Measurements from ENCODE around the gene TMCO4. TPM values are rescaled to one million over a fixed set of nuclear protein-coding genes. Genes with fewer than 3 reads are reported as not detected.

Gene TMCO4
- total and polyA plus RNA-seq, 2 donors (not counting 1 experiment from before 2014, with no cell fraction given): 12.5 to 24.3 TPM

DNA sequence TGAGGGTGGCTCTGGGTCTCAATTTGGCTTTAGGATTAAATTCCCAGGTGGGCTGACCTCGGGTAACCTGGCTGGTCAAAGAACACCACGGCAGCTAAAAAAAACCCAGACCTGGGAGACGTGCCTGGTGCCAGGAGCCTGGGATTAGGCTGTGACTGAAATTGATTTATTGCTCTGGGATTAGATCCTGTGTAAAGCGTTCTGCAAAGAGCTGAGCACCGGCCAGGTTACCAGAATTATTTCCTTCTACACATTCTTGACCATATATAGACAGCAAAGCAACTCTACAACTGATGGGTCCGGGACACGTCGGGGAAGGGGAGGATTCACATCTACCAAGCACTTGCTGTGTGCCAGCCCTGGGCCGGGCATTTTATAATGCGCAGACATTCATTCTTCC, 45.2 kb downstream of the TMCO4 start:
- no peak for DNase-seq (ENCODE audit: low read depth in 2 of 2)
- no peaks in the 10 kb centered on the region for H4K20me1 ChIP-seq (ENCODE audit: control insufficient read depth, extremely low read depth, insufficient read depth, low read length)
- peaks cover 19% of the 10 kb centered on the region for H3K4me1 ChIP-seq (ENCODE audit: control insufficient read depth, extremely low read depth, insufficient read depth, low read length)
- TF ChIP-seq EZH2 (IDR thresholded peaks at IDR 0.05; ENCODE audit: low read length, missing control alignments): no peak
- TF ChIP-seq, protein P1, sequence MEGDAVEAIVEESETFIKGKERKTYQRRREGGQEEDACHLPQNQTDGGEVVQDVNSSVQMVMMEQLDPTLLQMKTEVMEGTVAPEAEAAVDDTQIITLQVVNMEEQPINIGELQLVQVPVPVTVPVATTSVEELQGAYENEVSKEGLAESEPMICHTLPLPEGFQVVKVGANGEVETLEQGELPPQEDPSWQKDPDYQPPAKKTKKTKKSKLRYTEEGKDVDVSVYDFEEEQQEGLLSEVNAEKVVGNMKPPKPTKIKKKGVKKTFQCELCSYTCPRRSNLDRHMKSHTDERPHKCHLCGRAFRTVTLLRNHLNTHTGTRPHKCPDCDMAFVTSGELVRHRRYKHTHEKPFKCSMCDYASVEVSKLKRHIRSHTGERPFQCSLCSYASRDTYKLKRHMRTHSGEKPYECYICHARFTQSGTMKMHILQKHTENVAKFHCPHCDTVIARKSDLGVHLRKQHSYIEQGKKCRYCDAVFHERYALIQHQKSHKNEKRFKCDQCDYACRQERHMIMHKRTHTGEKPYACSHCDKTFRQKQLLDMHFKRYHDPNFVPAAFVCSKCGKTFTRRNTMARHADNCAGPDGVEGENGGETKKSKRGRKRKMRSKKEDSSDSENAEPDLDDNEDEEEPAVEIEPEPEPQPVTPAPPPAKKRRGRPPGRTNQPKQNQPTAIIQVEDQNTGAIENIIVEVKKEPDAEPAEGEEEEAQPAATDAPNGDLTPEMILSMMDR (conservative IDR thresholded peaks at IDR 0.05 in 1 of 2, IDR thresholded peaks at IDR 0.05 in 1 of 2; ENCODE audit: low read depth in 1 of 2, low read length in 2 of 2): no peak
- H3K4me3 ChIP-seq (replicated peaks in 1 of 4; ENCODE audit: control extremely low read depth in 1 of 4, insufficient read depth in 1 of 4, low read depth in 3 of 4, low read length in 4 of 4): no peak overlapping the region
- no peaks in the 10 kb centered on the region for H3K27me3 ChIP-seq (ENCODE audit: control insufficient read depth, insufficient read depth, low read length)
- no peaks in the 10 kb centered on the region for H3K79me2 ChIP-seq (ENCODE audit: control insufficient read depth, insufficient read depth, low read length)
- H3K4me2 ChIP-seq (ENCODE audit: extremely low read depth, insufficient read depth, low read length): no peak overlapping the region
- H3K9ac ChIP-seq (ENCODE audit: insufficient read depth, low read length): no peak overlapping the region
- no peak overlapping the region for H2AFZ ChIP-seq (ENCODE audit: low read length)
- H3K27ac ChIP-seq (ENCODE audit: insufficient read depth, low read length): no peak overlapping the region
- no peaks in the 10 kb centered on the region for H3K9me3 ChIP-seq (ENCODE audit: control insufficient read depth, insufficient read depth, low read depth, low read length)
- H3K36me3 ChIP-seq (ENCODE audit: control insufficient read depth, insufficient read depth, low read length): peaks cover 3% of the 10 kb centered on the region

DNA sequence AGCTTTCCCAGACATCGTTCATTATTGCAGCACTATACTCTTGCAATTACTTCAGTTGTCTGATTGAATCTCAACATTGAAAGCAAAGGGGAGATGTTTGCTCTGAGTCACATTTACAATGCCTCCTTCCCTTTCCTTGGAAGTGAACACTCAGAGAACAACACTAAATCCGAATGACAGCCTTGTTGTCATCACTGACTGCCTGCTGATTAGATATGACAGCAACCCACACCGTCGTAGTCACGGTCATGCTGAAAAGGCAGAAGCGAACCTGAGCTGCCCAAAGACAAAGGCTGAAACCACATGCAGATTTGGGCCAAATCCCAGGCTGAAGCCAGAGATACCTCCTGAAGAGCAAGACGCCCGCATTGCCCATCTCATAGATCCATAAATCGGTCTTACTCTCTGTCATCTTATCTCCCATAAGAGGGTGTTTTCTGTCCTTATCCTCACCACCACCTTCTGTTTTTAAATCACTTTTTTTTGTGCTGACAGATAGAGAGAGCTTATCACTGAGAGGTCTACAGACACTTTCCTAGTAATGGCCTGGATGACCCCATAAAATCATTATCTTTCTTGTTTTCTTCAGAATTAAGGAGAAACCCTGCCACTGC, 47.5 kb downstream of the TMCO4 start:
- Histone ChIP-seq H2AFZ (ENCODE audit: low read length) (no peak overlapping the region), H3K9me3 (ENCODE audit: control insufficient read depth, insufficient read depth, low read depth, low read length) (no peaks in the 10 kb centered on the region), H3K4me2 (ENCODE audit: extremely low read depth, insufficient read depth, low read length) (no peak overlapping the region), H3K79me2 (ENCODE audit: control insufficient read depth, insufficient read depth, low read length) (no peaks in the 10 kb centered on the region), H3K36me3 (ENCODE audit: control insufficient read depth, insufficient read depth, low read length) (peaks cover 3% of the 10 kb centered on the region), H3K27me3 (ENCODE audit: control insufficient read depth, insufficient read depth, low read length) (no peaks in the 10 kb centered on the region), H3K4me1 (ENCODE audit: control insufficient read depth, extremely low read depth, insufficient read depth, low read length) (peaks cover 5% of the 10 kb centered on the region), H3K27ac (ENCODE audit: insufficient read depth, low read length) (no peak overlapping the region), H3K4me3 (replicated peaks in 1 of 4; ENCODE audit: control extremely low read depth in 1 of 4, insufficient read depth in 1 of 4, low read depth in 3 of 4, low read length in 4 of 4) (no peak overlapping the region), H4K20me1 (ENCODE audit: control insufficient read depth, extremely low read depth, insufficient read depth, low read length) (no peaks in the 10 kb centered on the region), H3K9ac (ENCODE audit: insufficient read depth, low read length) (no peak overlapping the region)
- TF ChIP-seq EZH2 (IDR thresholded peaks at IDR 0.05; ENCODE audit: low read length, missing control alignments): no peak
- TF ChIP-seq, protein P1 (conservative IDR thresholded peaks at IDR 0.05 in 1 of 2, IDR thresholded peaks at IDR 0.05 in 1 of 2; ENCODE audit: low read depth in 1 of 2, low read length in 2 of 2): no peak
- no peak for DNase-seq (ENCODE audit: low read depth in 2 of 2)

DNA sequence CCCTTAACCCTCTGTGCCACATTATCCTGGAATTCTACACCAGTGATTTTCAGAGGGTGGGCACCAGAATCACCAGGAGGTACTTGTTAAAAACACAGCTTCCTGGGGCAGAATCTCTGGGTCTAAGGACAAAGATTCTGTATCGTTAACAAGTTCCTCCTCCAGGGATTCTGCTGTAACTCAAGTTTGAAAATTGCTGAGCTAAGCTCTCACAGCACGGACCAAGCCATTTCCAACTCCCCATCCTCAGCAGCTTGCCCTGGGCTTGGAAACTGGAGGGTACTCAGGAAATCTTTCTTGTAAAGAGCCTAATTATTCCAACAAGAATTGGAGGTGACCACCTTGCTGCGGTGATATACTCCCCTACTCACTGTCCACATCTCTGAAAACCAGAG, 48.8 kb downstream of the TMCO4 start:
- Histone ChIP-seq H3K4me3 (replicated peaks in 1 of 4; ENCODE audit: control extremely low read depth in 1 of 4, insufficient read depth in 1 of 4, low read depth in 3 of 4, low read length in 4 of 4) (no peak overlapping the region), H3K9ac (ENCODE audit: insufficient read depth, low read length) (no peak overlapping the region), H2AFZ (ENCODE audit: low read length) (no peak overlapping the region), H3K27me3 (ENCODE audit: control insufficient read depth, insufficient read depth, low read length) (no peaks in the 10 kb centered on the region), H4K20me1 (ENCODE audit: control insufficient read depth, extremely low read depth, insufficient read depth, low read length) (no peaks in the 10 kb centered on the region), H3K79me2 (ENCODE audit: control insufficient read depth, insufficient read depth, low read length) (no peaks in the 10 kb centered on the region), H3K4me2 (ENCODE audit: extremely low read depth, insufficient read depth, low read length) (no peak overlapping the region), H3K4me1 (ENCODE audit: control insufficient read depth, extremely low read depth, insufficient read depth, low read length) (peaks cover 5% of the 10 kb centered on the region), H3K36me3 (ENCODE audit: control insufficient read depth, insufficient read depth, low read length) (peaks cover 3% of the 10 kb centered on the region), H3K27ac (ENCODE audit: insufficient read depth, low read length) (no peak overlapping the region), H3K9me3 (ENCODE audit: control insufficient read depth, insufficient read depth, low read depth, low read length) (no peaks in the 10 kb centered on the region)
- no peak for TF ChIP-seq EZH2 (IDR thresholded peaks at IDR 0.05; ENCODE audit: low read length, missing control alignments)
- TF ChIP-seq, protein P1 (conservative IDR thresholded peaks at IDR 0.05 in 1 of 2, IDR thresholded peaks at IDR 0.05 in 1 of 2; ENCODE audit: low read depth in 1 of 2, low read length in 2 of 2): no peak
- no peak for DNase-seq (ENCODE audit: low read depth in 2 of 2)

All from fibroblast of lung (primary cell).